Endothelial cell of umbilical vein (primary cell): ENCODE data around the gene SCYGR7. TPM values are rescaled to one million over a fixed set of nuclear protein-coding genes. Genes with fewer than 3 reads are reported as not detected.
A peak's percentile ranks its signal among the peaks of the same experiment; 100 is the strongest.
"Not testable (repeated sequence)": the region's sequence is repeated elsewhere in the genome, so short reads cannot be mapped to it uniquely, and the experiment has no call there.

ENCODE experiments used
- BruUV-seq: library from RNA; stranded (reverse); fragments of 400-500 nt; replicated peaks from 2 replicates; lab custom pipeline; 2021; lab: Mats Ljungman, UMichigan
- CTCF ChIA-PET: fragments of 300-600, 350-600 bp; sonication (Branson Sonifier 250); formaldehyde crosslinking; loops from one replicate; lab custom pipeline; 2021; ENCODE audit warnings: antibody characterized with exemption, inconsistent platforms; lab: Charles Lee
- POLR2A ChIA-PET: fragments of 300-600, 350-600 bp; sonication (Branson Sonifier 250); formaldehyde crosslinking; loops from one replicate; lab custom pipeline; 2021; ENCODE audit warnings: antibody characterized with exemption, inconsistent platforms; lab: Charles Lee
- DNase-seq: peaks from one replicate; pipeline ENCODE4 v3.0.0-alpha.2; 2011; ENCODE audit warnings: low read depth, low spot score
- FAIRE-seq: peaks from 2 replicates; lab custom pipeline; 2011; peaks lifted over from hg19 to GRCh38; lab: Jason Lieb, UNC
- H2AFZ ChIP-seq: 2 replicates; pipeline ENCODE4 v1.6.0; 2012; ENCODE audit warnings: low read depth, low read length, control low read depth, inconsistent platforms
- H3K27ac ChIP-seq: 2 replicates; pipeline ENCODE4 v1.5.1; 2011; ENCODE audit warnings: low read depth, mild to moderate bottlenecking, control low read depth, low read length, moderate library complexity; ENCODE audit not compliant: insufficient read depth
- H3K27me3 ChIP-seq, 2 experiments: 2 replicates each; pipeline versions ENCODE4 v1.6.0 to v1.6.1; 2011; ENCODE audit warnings: low read length in 2 of 2, mixed read lengths in 1 of 2; ENCODE audit not compliant: control insufficient read depth in 2 of 2, insufficient read depth in 2 of 2
- H3K36me3 ChIP-seq, 2 experiments: 2 replicates in 1 of 2; 3 replicates in 1 of 2; pipeline ENCODE4 v1.5.1; 2011; ENCODE audit warnings: low read length in 2 of 2, mild to moderate bottlenecking in 1 of 2, moderate library complexity in 1 of 2; ENCODE audit not compliant: control insufficient read depth in 2 of 2, insufficient read depth in 2 of 2; ENCODE audit errors: extremely low read depth in 1 of 2
- H3K4me1 ChIP-seq: 3 replicates; pipeline ENCODE4 v1.5.1; 2011; ENCODE audit warnings: mild to moderate bottlenecking, low read length; ENCODE audit not compliant: control insufficient read depth, insufficient read depth; ENCODE audit errors: extremely low read depth
- H3K4me2 ChIP-seq: 2 replicates; pipeline ENCODE4 v1.6.1; 2011; ENCODE audit warnings: low read length, control low read depth, mixed read lengths; ENCODE audit not compliant: insufficient read depth
- H3K4me3 ChIP-seq, 3 experiments: fragments of 200-600 bp in 1 of 3; sonication (generic), shearing (Covaris generic) in 1 of 3; replicated peaks in 1 of 3; 2 replicates each; pipeline ENCODE4 v1.5.1; 2011 to 2016; ENCODE audit warnings: control low read depth in 3 of 3, low read length in 3 of 3, mild to moderate bottlenecking in 2 of 3, inconsistent platforms in 1 of 3, low read depth in 1 of 3, moderate library complexity in 1 of 3; ENCODE audit not compliant: insufficient read depth in 1 of 3
- H3K79me2 ChIP-seq: 2 replicates; pipeline ENCODE4 v1.6.0; 2012; ENCODE audit warnings: low read length, inconsistent platforms; ENCODE audit not compliant: control insufficient read depth, insufficient read depth
- H3K9ac ChIP-seq: replicated peaks from 2 replicates; pipeline ENCODE3; 2011; ENCODE audit warnings: low read length, control low read depth; ENCODE audit not compliant: insufficient read depth; ENCODE audit errors: extremely low read depth
- H3K9me1 ChIP-seq: replicated peaks from 3 replicates; pipeline ENCODE4 v1.6.0; 2011; ENCODE audit warnings: mild to moderate bottlenecking, low read length; ENCODE audit not compliant: control insufficient read depth, insufficient read depth; ENCODE audit errors: extremely low read depth
- H3K9me3 ChIP-seq: replicated peaks from 2 replicates; pipeline ENCODE4 v1.5.1; 2012; ENCODE audit warnings: low read length, inconsistent platforms; ENCODE audit not compliant: control insufficient read depth, insufficient read depth
- H4K20me1 ChIP-seq: replicated peaks from 2 replicates; pipeline ENCODE3; 2011; ENCODE audit warnings: mild to moderate bottlenecking, low read length; ENCODE audit not compliant: control insufficient read depth, insufficient read depth; ENCODE audit errors: extremely low read depth
- CTCF ChIP-seq, 2 donors: IDR thresholded peaks; 1 replicate in 1 of 2; 2 replicates in 1 of 2; pipeline ENCODE4 v1.5.1; 2011; ENCODE audit warnings: low read length in 2 of 2, mild to moderate bottlenecking in 2 of 2, moderate library complexity in 2 of 2, control low read depth in 1 of 2, inconsistent platforms in 1 of 2, low read depth in 1 of 2; ENCODE audit not compliant: insufficient read depth in 1 of 2; ENCODE audit errors: extremely low read depth in 1 of 2
- EZH2 ChIP-seq: IDR thresholded peaks from 2 replicates; pipeline ENCODE4 v1.6.1; 2012; ENCODE audit warnings: borderline replicate concordance, low read depth, mild to moderate bottlenecking, moderate library complexity, low read length, inconsistent platforms; ENCODE audit not compliant: severe bottlenecking
- FOS ChIP-seq: IDR thresholded peaks from 2 replicates; pipeline ENCODE4 v1.6.1; 2011; ENCODE audit warnings: mild to moderate bottlenecking, low read length, moderate library complexity, borderline replicate concordance; ENCODE audit not compliant: insufficient read depth
- GATA2 ChIP-seq: IDR thresholded peaks from 2 replicates; pipeline ENCODE4 v1.7.0; 2011; ENCODE audit warnings: low read depth, mild to moderate bottlenecking, moderate library complexity, mixed read lengths, low read length; ENCODE audit not compliant: insufficient read length, insufficient read depth
- JUN ChIP-seq: IDR thresholded peaks from 2 replicates; pipeline ENCODE4 v1.6.1; 2011; ENCODE audit warnings: borderline replicate concordance, low read depth; ENCODE audit not compliant: insufficient read length, insufficient read depth
- MAX ChIP-seq: IDR thresholded peaks from 2 replicates; pipeline ENCODE4 v1.6.1; 2011; ENCODE audit not compliant: insufficient read depth, insufficient read length
- MYC ChIP-seq: IDR thresholded peaks from one replicate; pipeline ENCODE4 v1.6.1; 2011; ENCODE audit warnings: mild to moderate bottlenecking, low read depth, low read length
- POLR2A ChIP-seq: IDR thresholded peaks from 2 replicates; pipeline ENCODE4 v1.6.1; 2012; ENCODE audit warnings: low read depth, mild to moderate bottlenecking, control low read depth, low read length
- POLR2AphosphoS5 ChIP-seq: IDR thresholded peaks from 2 replicates; pipeline ENCODE4 v1.6.1; 2012; ENCODE audit warnings: low read depth, mild to moderate bottlenecking, control low read depth, low read length, moderate library complexity; ENCODE audit not compliant: insufficient read depth
- dilution Hi-C: fragments of 300-500 bp; cut with MboI; formaldehyde crosslinking; loops from one replicate; pipeline ENCODE4 v1.15.0; 2019; ENCODE audit warnings: low sequenced_read_pairs; ENCODE audit not compliant: extremely low pct_ligation_motif_present
- intact Hi-C: fragments of 100-400 bp; cut with micrococcal nuclease; formaldehyde crosslinking; loops from one replicate; pipeline ENCODE4 v1.10.0; 2022
- polyA plus RNA-seq, 4 experiments: library from polyadenylated mRNA; depleted of rRNA in 3 of 4; stranded (reverse) in 3 of 4; unstranded in 1 of 4; fragments of >200 nt; gene quantifications; 2 replicates each; pipeline versions ENCODE4 v1.2.1 to v1.2.3, GENCODE V29; 2011 to 2012; ENCODE audit warnings: missing spikeins in 1 of 4
- total RNA-seq: library from RNA; stranded (reverse); gene quantifications from 2 replicates; pipeline ENCODE4 v1.2.3, GENCODE V29; 2021

The SCYGR7 gene
- total and polyA plus RNA-seq, 2 donors (not counting 3 experiments of a cell fraction or from before 2014, with no cell fraction given): not detected

- POLR2A ChIA-PET, H3K27ac ChIP-seq, H3K9ac ChIP-seq, H3K27me3 ChIP-seq, FAIRE-seq, H3K9me3 ChIP-seq, DNase-seq, H4K20me1 ChIP-seq, H3K79me2 ChIP-seq, BruUV-seq, H3K4me1 ChIP-seq, H3K9me1 ChIP-seq, dilution Hi-C loops, H3K4me2 ChIP-seq, H3K4me3 ChIP-seq, H2AFZ ChIP-seq, H3K36me3 ChIP-seq: not testable (repeated sequence)
- CTCF ChIA-PET: interaction anchor here (0.6 to 1.8 kb wide), 8 partner anchors 15 to 1535 kb away, joined by 3 to 15 read pairs (median 5); no protein-coding TSS in a partner anchor
- intact Hi-C loops: loop anchor here (2.0 kb wide), 1 partner anchor 26 kb away; no protein-coding TSS in a partner anchor
- TF ChIP-seq CTCF (IDR thresholded peaks at IDR 0.05; ENCODE audit: extremely low read depth in 1 of 2, insufficient read depth in 1 of 2, low read depth in 1 of 2, low read length in 2 of 2): peak in 1 of 2 donors; percentile 29
Observed at GRCh38 chr2:227740705-227741104, 12.6 kb downstream of the SCYGR7 start.

GRCh38 chr2:227745594-227745993 is 17.5 kb downstream of the SCYGR7 start, which contains the start of gene SCYGR8:
SCYGR8 (plus strand) TSS chr2:227745894; CDS start chr2:227745894, 0 bp downstream.
- ChIA-PET CTCF (interaction anchor here (1.1 to 1.2 kb wide), 2 partner anchors 21 to 117 kb away, joined by 3 read pairs; no protein-coding TSS in a partner anchor), POLR2A (no interaction called here)
- H3K4me2 ChIP-seq: no peak within 1 kb of the TSS
- no peak for FAIRE-seq
- no peaks in the 10 kb centered on the region for H3K9me1 ChIP-seq
- intact Hi-C loops (no loop called here), dilution Hi-C loops (no loop called here)
- H3K4me3 ChIP-seq: no peak within 1 kb of the TSS
- TF ChIP-seq POLR2A (no peak), EZH2 (no peak), POLR2AphosphoS5 (no peak), JUN (no peak), GATA2 (no peak), MAX (no peak), FOS (no peak), CTCF (IDR thresholded peaks at IDR 0.05; ENCODE audit: extremely low read depth in 1 of 2, insufficient read depth in 1 of 2, low read depth in 1 of 2, low read length in 2 of 2) (no peak), MYC (no peak)
- no peaks in the 10 kb centered on the region for H3K9me3 ChIP-seq
- H3K4me1 ChIP-seq: no peaks in the 10 kb centered on the region
- H3K79me2 ChIP-seq: no peaks in the 10 kb centered on the region
- no peak within 1 kb of the TSS for H2AFZ ChIP-seq
- H3K27me3 ChIP-seq: no peaks in the 10 kb centered on the region
- H4K20me1 ChIP-seq: no peaks in the 10 kb centered on the region
- no peak within 1 kb of the TSS for H3K9ac ChIP-seq
- no peak for DNase-seq
- no peaks in the 10 kb centered on the region for H3K36me3 ChIP-seq
- no TSS peak for BruUV-seq
- H3K27ac ChIP-seq: no peak within 1 kb of the TSS
